A549 (cell line): ENCODE data around the gene PYROXD2. TPM values are rescaled to one million over a fixed set of nuclear protein-coding genes. Genes with fewer than 3 reads are reported as not detected.

Experiments used
- ATAC-seq, 2 experiments: fragments of 200-7000 bp in 1 of 2; fragments of >200 bp in 1 of 2; cut with Nextera tagmentation in 1 of 2; cut with Tn5 transposase in 1 of 2; 3 replicates each; pipeline versions ENCODE4 v1.8.0 to v1.9.1; 2018 to 2020; ENCODE audit warnings: mild to moderate bottlenecking in 1 of 2, moderate library complexity in 1 of 2
- CTCF ChIA-PET: fragments of 300-600 bp; sonication (Branson Sonifier 250); formaldehyde crosslinking; extraction: SDS; loops from one replicate; lab custom pipeline; 2021; ENCODE audit warnings: antibody characterized with exemption, inconsistent platforms; lab: Yijun Ruan, JAX
- POLR2A ChIA-PET: fragments of 350-600 bp; formaldehyde crosslinking; extraction: SDS; loops from one replicate; lab custom pipeline; 2021; ENCODE audit warnings: antibody characterized with exemption, inconsistent platforms; lab: Yijun Ruan, JAX
- DNase-seq, 2 experiments: peaks; one replicate each; pipeline versions ENCODE4 v3.0.0 to v3.0.0-alpha.2; 2011 to 2016; ENCODE audit warnings: low read depth in 1 of 2, low spot score in 1 of 2
- FAIRE-seq: peaks from 2 replicates; lab custom pipeline; 2011; peaks lifted over from hg19 to GRCh38; lab: Jason Lieb, UNC
- H3K27ac ChIP-seq, 2 experiments: fragments of >200 bp; sonication (Bioruptor Twin); formaldehyde crosslinking; 3 replicates each; pipeline ENCODE4 v1.5.1; 2016 to 2017
- H3K4me1 ChIP-seq: fragments of >200 bp; sonication (Bioruptor Twin); formaldehyde crosslinking; 3 replicates; pipeline ENCODE4 v1.6.1; 2016
- H3K4me2 ChIP-seq: fragments of >200 bp; sonication (Bioruptor Twin); formaldehyde crosslinking; 3 replicates; pipeline ENCODE4 v1.6.1; 2016
- H3K4me3 ChIP-seq: fragments of >200 bp; sonication (Bioruptor Twin); formaldehyde crosslinking; 3 replicates; pipeline ENCODE4 v1.5.1; 2016
- H3K9me3 ChIP-seq: fragments of >200 bp; sonication (Bioruptor Twin); formaldehyde crosslinking; 3 replicates; pipeline ENCODE4 v1.6.1; 2016
- CBX8 ChIP-seq: fragments of 200-600 bp; sonication (generic); IDR thresholded peaks from 2 replicates; pipeline ENCODE4 v1.6.1; 2016
- CHD4 ChIP-seq: fragments of 200-600 bp; sonication (generic); IDR thresholded peaks from 2 replicates; pipeline ENCODE4 v1.6.1; 2016; ENCODE audit warnings: antibody characterized with exemption, mild to moderate bottlenecking, borderline replicate concordance
- EHMT2 ChIP-seq: fragments of 200-600 bp; sonication (generic); IDR thresholded peaks from 2 replicates; pipeline ENCODE4 v1.6.1; 2016; ENCODE audit warnings: antibody characterized with exemption, low read depth, mild to moderate bottlenecking, moderate library complexity
- EP300 ChIP-seq, 2 experiments: fragments of >200 bp; sonication (Bioruptor Twin); formaldehyde crosslinking; IDR thresholded peaks; 2 replicates in 1 of 2; 3 replicates in 1 of 2; pipeline ENCODE4 v1.6.1; 2016 to 2017
- FOSL2 ChIP-seq, 2 experiments: fragments of 450-650 bp in 1 of 2; fragments of >200 bp in 1 of 2; sonication (Bioruptor Twin) in 1 of 2; formaldehyde crosslinking; IDR thresholded peaks; 2 replicates each; pipeline versions ENCODE4 v1.5.0 to v1.6.1; 2016 to 2020; ENCODE audit warnings: mild to moderate bottlenecking in 1 of 2, moderate library complexity in 1 of 2
- HOXB13 ChIP-seq: fragments of 250-450 bp; sonication (Bioruptor Pico); IDR thresholded peaks from 2 replicates; pipeline ENCODE4 v1.5.0; 2020; ENCODE audit warnings: low read depth, mild to moderate bottlenecking, moderate library complexity
- HOXB5 ChIP-seq: fragments of 250-450 bp; sonication (Bioruptor Pico); IDR thresholded peaks from 2 replicates; pipeline ENCODE4 v1.5.0; 2020; ENCODE audit warnings: mild to moderate bottlenecking, moderate library complexity
- MAZ ChIP-seq: fragments of 150-350 bp; IDR thresholded peaks from 2 replicates; pipeline ENCODE4 v1.6.1; 2014; ENCODE audit warnings: antibody characterized with exemption, low read depth, low read length, borderline replicate concordance
- NFE2L2 ChIP-seq: fragments of 150-350 bp; conservative IDR thresholded peaks from 2 replicates; pipeline ENCODE4 v1.6.1; 2014; ENCODE audit warnings: low read length
- NPAS2 ChIP-seq: fragments of 250-450 bp; sonication (Bioruptor Pico); IDR thresholded peaks from 2 replicates; pipeline ENCODE4 v1.8.0; 2022; ENCODE audit warnings: mild to moderate bottlenecking, moderate library complexity, borderline replicate concordance
- PHF8 ChIP-seq: fragments of 200-600 bp; sonication (generic); IDR thresholded peaks from 2 replicates; pipeline ENCODE4 v1.6.1; 2016; ENCODE audit warnings: low read depth, mild to moderate bottlenecking, antibody characterized with exemption, moderate library complexity, borderline replicate concordance
- POLR2A ChIP-seq: IDR thresholded peaks from 2 replicates; pipeline ENCODE4 v1.6.1; 2012; ENCODE audit warnings: mild to moderate bottlenecking, low read length
- POLR2AphosphoS2 ChIP-seq: conservative IDR thresholded peaks from 2 replicates; pipeline ENCODE4 v1.6.1; 2012; ENCODE audit warnings: low read length, improper control_type of control experiment, inconsistent platforms
- RAD21 ChIP-seq, 2 experiments: fragments of >200 bp in 1 of 2; sonication (Bioruptor Twin) in 1 of 2; formaldehyde crosslinking in 1 of 2; IDR thresholded peaks in 1 of 2; conservative IDR thresholded peaks in 1 of 2; 2 replicates in 1 of 2; 3 replicates in 1 of 2; pipeline ENCODE4 v1.6.1; 2012 to 2018; ENCODE audit warnings: inconsistent platforms in 1 of 2
- RARB ChIP-seq: fragments of 250-450 bp; sonication (Bioruptor Pico); IDR thresholded peaks from 2 replicates; pipeline ENCODE4 v1.8.0; 2021; ENCODE audit warnings: mild to moderate bottlenecking, moderate library complexity
- RFX5 ChIP-seq: fragments of 450-650 bp; IDR thresholded peaks from 2 replicates; pipeline ENCODE4 v1.7.1; 2014; ENCODE audit warnings: antibody characterized with exemption, mild to moderate bottlenecking, moderate library complexity
- RNF2 ChIP-seq: fragments of 200-600 bp; sonication (generic); IDR thresholded peaks from 2 replicates; pipeline ENCODE4 v1.6.1; 2016; ENCODE audit warnings: low read depth, mild to moderate bottlenecking, antibody characterized with exemption, moderate library complexity, borderline replicate concordance
- ZNF302 ChIP-seq: fragments of 250-450 bp; sonication (Bioruptor Pico); IDR thresholded peaks from 2 replicates; pipeline ENCODE4 v1.9.0; 2021; ENCODE audit warnings: inconsistent platforms, mild to moderate bottlenecking, moderate library complexity
- WGBS: methylation state at CpG from one replicate; pipeline ENCODE4 v1.1.6; 2017; ENCODE audit errors: missing lambda C conversion rate; 5-methylcytosine and 5-hydroxymethylcytosine counted together
- polyA plus RNA-seq, 4 experiments: library from polyadenylated mRNA; depleted of rRNA in 3 of 4; stranded (reverse); fragments of >200 nt; fragmentation: RNase III in 1 of 4; extraction: RNeasy Plus Mini Kit Qiagen cat#74134 plus additional on column Dnase treatment in 1 of 4; gene quantifications; 2 replicates in 3 of 4; 3 replicates in 1 of 4; pipeline ENCODE4 v1.2.3, GENCODE V29; 2011 to 2017
- TF ChIP-seq, protein P1 (sequence below): fragments of 250-450 bp; sonication (Bioruptor Pico); IDR thresholded peaks from 2 replicates; pipeline ENCODE4 v1.5.0; 2021; ENCODE audit warnings: mild to moderate bottlenecking, moderate library complexity, borderline replicate concordance
- TF ChIP-seq, protein P2 (sequence below): fragments of >200 bp; sonication (Bioruptor Twin); formaldehyde crosslinking; IDR thresholded peaks from 2 replicates; pipeline ENCODE4 v1.6.1; 2016
- TF ChIP-seq, protein P3 (sequence below): IDR thresholded peaks from 2 replicates; pipeline ENCODE4 v1.6.1; 2012; ENCODE audit warnings: low read depth, borderline replicate concordance

The PYROXD2 gene
- polyA plus RNA-seq, 2 of the 4 experiments (the other 2 are of a cell fraction): 4.6 to 6.3 TPM

DNA sequence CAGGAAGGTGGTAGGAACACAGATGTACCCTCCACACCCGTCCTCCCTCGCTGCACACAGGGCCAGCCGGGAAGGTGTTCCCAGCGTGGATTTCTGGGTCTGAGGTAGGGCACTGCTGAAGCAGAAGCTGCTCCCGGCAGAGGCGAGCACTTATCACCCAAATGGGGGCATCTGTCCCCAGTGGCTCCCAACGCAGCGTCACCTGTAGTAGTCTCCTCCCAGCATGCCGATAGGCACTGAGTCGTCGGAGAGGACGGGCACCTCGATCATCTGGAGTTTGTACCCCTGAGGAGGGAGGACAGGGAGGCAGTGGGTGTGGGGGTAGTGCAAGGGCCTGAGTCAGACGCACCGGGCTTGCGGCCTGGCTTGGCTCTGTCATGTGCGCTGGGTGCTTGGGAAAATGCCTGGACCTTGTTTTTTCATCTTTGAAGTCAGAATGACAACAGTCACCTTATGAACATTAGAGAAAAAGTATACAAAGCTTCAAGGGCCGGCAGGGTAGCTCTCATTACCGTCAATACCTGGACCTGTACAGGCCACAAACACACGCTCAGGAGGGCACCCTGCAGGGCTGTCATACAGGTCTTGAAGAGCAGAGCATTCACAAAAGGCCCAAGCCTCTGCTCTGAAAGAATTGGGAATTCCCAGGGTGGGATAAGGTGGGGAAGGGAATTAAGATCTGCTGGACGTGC, 3.1 kb upstream of the PYROXD2 start (continued):
- TF ChIP-seq, protein P1, sequence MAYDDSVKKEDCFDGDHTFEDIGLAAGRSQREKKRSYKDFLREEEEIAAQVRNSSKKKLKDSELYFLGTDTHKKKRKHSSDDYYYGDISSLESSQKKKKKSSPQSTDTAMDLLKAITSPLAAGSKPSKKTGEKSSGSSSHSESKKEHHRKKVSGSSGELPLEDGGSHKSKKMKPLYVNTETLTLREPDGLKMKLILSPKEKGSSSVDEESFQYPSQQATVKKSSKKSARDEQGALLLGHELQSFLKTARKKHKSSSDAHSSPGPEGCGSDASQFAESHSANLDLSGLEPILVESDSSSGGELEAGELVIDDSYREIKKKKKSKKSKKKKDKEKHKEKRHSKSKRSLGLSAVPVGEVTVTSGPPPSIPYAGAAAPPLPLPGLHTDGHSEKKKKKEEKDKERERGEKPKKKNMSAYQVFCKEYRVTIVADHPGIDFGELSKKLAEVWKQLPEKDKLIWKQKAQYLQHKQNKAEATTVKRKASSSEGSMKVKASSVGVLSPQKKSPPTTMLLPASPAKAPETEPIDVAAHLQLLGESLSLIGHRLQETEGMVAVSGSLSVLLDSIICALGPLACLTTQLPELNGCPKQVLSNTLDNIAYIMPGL: no peak
- no peak for TF ChIP-seq CHD4
- TF ChIP-seq RNF2: no peak

DNA sequence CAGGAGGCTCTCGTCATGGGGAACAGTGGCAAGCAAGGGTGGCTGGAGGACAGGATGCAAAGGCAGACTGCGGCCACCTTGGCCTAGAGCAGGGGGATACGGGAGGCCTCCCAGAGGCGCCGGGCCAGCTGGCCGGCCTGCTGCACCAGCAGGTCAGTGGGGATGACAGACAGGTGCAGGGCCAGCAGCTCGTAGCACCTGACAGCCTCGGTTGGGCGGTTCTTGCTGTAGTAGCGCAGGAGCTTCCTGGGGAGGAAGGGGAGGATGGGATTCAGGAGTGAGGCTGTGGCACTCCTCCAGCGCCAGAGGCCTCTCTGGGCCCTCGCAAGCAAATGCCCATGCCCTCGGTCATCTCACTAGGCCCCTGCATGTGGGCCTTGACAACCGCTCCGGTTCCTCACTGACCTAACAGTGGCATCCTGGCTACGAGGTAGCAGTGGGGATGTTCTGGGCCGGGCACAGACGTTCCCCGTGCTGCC, 2.5 kb upstream of the PYROXD2 start:
- FAIRE-seq (no peak), DNase-seq (no peak), ATAC-seq (no peak)
- TF ChIP-seq NFE2L2 (no peak), HOXB5 (CRISPR knock-in tag) (no peak), NPAS2 (no peak)
- peaks cover 14% of the 10 kb centered on the region for H3K4me1 ChIP-seq
- H3K27ac ChIP-seq: no peak overlapping the region
- no peak overlapping the region for H3K4me3 ChIP-seq
- POLR2A ChIA-PET: no interaction called here
- CTCF ChIA-PET: no interaction called here
- WGBS: 91% methylated on average over 16 of the region's 19 CpGs
- no peaks in the 10 kb centered on the region for H3K9me3 ChIP-seq
- H3K4me2 ChIP-seq: no peak overlapping the region

DNA sequence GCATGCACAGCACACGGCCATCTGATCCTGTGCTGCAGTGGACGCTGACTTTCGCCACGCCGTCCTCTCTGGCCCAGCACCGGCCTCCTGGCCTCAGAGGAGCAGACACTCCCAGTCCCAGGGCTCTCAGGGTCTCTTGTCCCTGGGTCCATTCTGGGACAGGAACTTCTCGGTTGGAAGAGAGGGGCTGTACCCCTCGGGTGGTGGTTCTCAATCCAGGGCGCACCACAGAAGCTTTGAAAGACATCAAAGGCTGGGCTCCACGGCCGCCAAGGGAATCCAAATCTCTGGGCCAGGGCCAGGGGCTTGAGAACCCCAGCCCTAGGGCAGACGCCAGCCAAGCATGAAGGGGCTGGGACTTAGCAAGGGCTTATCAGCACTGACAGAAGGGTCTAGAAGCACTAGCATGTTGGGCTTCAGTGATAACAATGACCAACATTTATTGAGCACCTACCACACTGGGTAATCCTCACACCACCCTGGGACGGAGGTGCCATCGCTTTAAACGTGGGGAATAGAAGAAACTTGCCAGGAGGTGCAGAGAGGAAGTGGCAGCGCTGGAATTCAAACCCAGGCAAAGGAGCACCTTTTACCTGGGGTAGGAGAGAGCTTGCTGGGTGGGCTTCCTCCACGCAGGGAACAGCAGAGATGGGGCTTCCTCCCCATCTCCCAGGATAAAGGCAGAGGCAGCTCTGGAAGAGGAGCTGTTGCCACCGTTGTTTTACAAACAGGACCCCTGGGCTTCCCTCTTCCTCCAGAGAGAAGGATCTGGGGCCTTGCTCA, 1.8 kb upstream of the PYROXD2 start:
- H3K4me3 ChIP-seq: no peak overlapping the region
- whole genome bisulfite sequencing: 88% methylated on average over 18 of the region's 18 CpGs
- no peak for ATAC-seq
- no peak overlapping the region for H3K4me2 ChIP-seq
- no peak for TF ChIP-seq RARB (CRISPR knock-in tag)
- TF ChIP-seq, protein P2, sequence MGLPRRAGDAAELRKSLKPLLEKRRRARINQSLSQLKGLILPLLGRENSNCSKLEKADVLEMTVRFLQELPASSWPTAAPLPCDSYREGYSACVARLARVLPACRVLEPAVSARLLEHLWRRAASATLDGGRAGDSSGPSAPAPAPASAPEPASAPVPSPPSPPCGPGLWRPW: no peak
- no peak for TF ChIP-seq EHMT2
- TF ChIP-seq FOSL2 (IDR thresholded peaks at IDR 0.05): no peak
- TF ChIP-seq FOSL2 (CRISPR knock-in tag; IDR thresholded peaks at IDR 0.05): no peak
- no peak for TF ChIP-seq EP300 (IDR thresholded peaks at IDR 0.05)
- no peak for TF ChIP-seq PHF8
- TF ChIP-seq RFX5: no peak
- TF ChIP-seq RAD21 (conservative IDR thresholded peaks at IDR 0.05 in 1 of 2, IDR thresholded peaks at IDR 0.05 in 1 of 2): no peak
- TF ChIP-seq, protein P3, sequence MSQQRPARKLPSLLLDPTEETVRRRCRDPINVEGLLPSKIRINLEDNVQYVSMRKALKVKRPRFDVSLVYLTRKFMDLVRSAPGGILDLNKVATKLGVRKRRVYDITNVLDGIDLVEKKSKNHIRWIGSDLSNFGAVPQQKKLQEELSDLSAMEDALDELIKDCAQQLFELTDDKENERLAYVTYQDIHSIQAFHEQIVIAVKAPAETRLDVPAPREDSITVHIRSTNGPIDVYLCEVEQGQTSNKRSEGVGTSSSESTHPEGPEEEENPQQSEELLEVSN: no peak
- TF ChIP-seq POLR2A: no peak
- TF ChIP-seq RNF2: no peak
- no peak for TF ChIP-seq ZNF302
- no peak for TF ChIP-seq HOXB5 (CRISPR knock-in tag)
- no peak for TF ChIP-seq HOXB13 (CRISPR knock-in tag)
- no peak for TF ChIP-seq NPAS2
- no peak for TF ChIP-seq MAZ
- TF ChIP-seq POLR2AphosphoS2: no peak
- no peak for TF ChIP-seq NFE2L2
- no peak for TF ChIP-seq CBX8
- FAIRE-seq: no peak
- H3K27ac ChIP-seq: no peak overlapping the region
- ChIA-PET POLR2A (no interaction called here), CTCF (no interaction called here)
- DNase-seq: no peak
- peaks cover 14% of the 10 kb centered on the region for H3K4me1 ChIP-seq
- H3K9me3 ChIP-seq: no peaks in the 10 kb centered on the region
